IPS-NIHi11 (cell line): ENCODE data around the gene LRRN3.

Experiments used
- DNase-seq: peaks from one replicate; pipeline ENCODE4 v3.0.0; 2012; ENCODE audit warnings: mixed read lengths, low spot score

LRRN3 gene

DNA sequence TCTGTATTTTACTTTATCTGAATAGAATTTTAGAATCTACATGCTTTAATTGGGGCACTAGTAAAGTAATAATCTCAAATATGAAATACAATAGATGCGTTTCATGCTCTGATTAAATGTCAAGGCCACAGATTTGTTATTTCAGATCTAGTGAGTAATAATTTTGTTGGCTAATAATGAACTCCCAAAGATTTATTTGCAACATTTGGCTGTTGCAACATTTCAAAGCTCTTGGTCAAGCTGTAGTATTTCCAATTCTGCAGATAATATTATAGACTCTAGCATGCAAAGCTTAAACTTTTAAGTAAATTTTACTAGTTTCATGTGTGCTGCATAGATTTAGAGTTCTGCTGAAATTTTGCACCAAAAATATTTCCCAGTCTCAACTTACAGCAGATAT lies 16.7 kb downstream of the LRRN3 start:
- no peak for DNase-seq

DNA sequence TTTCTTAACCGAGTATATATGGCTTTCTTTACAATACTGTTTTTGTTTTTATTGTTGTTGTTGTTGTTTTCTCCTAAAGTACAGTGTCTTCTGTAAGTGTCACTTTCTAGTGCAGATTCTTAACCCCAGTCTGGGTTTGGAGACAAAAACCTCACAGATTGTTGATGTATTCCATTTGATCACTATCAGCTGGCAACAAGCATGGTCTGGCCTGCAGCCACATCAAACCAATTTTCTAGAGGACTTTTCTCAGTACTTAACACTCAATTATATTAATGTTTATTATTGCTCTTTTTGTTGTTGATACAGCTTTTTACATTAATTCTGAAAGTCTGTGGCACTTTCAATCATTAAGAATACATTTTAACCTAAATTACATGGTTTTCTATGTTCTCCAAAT lies 17.1 kb downstream of the LRRN3 start:
- no peak for DNase-seq

DNA sequence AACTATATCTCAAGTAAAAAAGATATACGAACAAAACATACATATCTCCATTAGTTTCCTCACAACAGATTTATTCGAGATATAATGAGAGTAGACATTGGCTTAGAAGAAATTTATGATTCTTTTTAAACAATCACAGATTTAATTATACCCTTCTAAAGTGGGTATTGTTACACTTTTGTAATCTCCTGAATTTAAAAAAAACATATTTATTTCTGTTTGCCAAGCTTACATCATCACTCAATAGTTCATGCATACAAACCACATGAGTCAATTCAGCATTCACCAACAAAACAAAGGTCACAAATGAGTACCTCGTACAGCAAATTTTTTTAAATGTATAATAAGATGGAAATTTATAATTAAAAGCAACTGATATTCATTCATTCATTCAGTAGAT lies 17.6 kb downstream of the LRRN3 start:
- DNase-seq, result no peak

DNA sequence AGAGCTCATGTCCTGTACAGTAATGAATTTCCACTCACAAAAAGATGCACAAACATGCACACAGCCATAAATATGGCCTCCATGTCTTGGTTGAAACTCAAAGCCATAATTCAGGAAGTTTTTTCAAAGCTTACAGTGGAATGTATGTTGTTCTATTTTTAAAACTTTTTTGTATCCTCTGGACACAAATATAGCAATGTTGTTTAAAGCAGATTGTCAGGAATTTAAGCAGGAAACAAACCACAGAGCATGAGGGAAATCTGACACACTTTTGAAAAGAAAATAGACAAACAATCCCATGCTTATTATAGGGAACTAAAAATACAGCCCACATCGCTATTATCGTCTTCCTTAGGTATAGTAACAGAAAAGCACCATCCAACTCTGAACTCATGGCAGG lies 21.5 kb downstream of the LRRN3 start:
- DNase-seq, result no peak

DNA sequence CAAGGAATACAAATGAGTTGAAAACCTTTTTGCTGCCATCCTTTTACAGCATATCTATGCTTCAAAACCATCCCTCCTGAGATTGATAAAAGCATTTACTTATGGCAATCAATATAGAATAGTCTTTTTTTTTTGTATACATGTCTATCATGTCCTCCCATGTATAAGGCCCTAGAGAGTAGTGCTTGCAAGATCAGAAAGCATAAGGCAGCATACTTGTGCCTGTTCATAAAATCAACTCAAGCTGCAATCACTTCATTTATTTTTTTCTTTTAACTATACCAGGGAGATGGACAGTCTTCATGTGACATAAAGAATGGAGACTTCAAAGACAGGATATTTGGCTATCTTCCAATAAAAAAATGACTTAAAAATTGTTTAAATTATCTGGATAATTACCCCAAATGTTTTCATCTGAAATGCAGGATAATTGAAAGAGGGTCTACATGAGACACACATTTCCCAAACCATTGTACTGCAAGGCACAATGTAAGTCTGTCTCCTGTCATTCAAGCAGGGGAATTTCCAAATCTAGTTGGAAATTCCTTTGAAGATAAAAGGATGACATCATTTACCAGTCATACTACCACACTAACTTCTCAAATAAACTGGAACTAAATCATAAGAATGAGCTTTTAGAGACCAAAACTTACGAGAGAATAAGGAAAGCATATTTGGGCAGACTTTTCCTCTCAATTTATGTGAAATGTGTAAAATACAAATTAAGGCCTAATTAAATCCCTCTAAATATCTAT lies 22.5 kb downstream of the LRRN3 start:
- no peak for DNase-seq

DNA sequence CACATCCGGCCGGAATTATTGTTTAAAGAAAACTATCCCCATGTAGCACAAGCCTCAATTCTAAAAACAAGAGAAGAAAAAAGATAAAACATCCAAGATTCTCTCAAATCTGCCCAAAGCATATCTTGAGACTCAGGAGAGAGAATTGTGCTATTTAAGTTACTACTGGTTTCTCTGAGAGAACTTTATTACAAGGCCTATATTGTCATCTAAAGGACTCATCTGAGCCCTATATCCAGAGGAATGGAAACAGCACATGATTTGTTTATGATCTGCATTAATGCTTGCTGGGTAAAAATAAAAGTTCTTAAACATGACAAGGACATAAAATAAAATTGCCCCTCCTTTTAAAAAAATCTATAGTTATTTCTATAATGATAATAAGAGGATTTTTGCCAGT lies 25.0 kb downstream of the LRRN3 start:
- no peak for DNase-seq

DNA sequence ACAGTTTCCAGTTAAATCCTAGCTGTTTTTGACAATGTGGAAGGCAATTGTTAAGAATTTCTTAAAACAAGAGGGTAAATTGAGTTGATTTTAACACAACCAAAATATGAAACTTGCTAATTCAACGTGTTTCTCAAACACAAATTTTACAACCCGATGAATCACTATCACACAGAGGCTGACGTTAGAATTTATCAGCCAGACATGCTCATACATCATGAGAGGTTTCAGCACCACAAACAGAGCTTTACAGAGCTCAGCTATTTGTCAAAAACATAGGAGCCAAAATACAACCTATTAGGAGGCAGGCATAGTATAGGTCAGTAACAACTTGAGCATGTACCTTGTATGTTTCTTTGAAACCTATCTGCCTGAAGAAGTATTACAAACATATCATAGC lies 36.1 kb downstream of the LRRN3 start:
- peak; percentile 5 for DNase-seq

DNA sequence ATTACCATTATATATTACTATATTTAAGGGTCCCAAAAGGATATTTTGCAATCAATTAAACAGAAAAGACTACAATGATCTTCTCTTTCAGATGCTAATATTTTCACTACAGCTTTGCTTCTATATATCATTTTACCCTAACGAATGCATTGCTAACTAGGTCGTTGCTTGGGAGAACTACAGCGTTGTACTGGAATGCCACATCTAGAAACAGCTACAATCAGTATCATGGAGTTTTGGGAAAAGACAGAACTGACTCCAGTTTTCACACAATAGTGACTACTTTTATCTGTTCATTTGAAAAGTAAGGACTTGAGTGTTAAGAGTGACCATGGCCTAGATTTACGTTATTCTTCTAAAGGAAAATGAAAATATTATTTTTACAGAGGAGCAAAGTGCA lies 38.5 kb downstream of the LRRN3 start:
- no peak for DNase-seq

GRCh38 chr7:111132833-111133232 lies 41.9 kb downstream of the LRRN3 start:
- no peak for DNase-seq

DNA sequence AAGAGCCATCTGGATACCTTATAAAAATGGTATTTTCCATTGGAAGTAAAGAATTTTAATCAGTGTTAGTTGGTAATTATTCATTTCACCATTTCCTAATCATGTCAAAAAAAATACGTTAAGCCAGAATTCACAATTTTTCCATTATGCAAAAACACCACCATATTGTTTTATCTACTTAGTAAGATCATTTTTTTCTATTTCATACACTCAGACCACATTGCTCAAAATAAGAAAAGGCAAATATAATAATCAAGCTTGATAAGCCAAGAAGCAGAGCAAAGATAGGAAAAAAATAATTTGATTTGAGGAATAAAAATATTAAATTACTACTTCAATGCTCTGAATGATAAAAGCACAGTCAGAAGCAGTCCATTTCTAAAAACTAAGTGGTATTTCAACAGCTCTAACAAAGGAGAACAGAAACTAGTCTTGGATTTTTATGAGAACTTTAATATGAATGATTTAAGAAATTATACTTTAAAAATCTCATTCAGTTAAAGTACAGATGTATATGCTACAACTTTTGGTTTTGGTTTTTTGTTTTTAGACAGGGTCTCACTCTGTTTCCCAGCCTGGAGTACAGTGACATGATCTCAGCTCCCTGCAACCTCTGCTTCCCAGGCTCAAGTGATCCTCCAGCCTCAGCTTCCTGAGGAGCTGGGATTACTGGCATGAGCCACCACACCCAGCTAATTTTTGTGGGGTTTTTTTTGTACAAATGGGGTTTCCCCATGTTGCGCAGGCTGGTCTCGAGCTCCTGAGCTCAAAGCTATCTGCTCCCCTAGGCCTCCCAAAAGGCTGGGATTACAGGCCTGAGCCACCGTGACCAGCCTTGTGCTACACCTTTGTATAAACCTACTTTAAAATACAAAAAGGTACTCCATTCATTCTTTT lies 46.6 kb downstream of the LRRN3 start:
- no peak for DNase-seq

DNA sequence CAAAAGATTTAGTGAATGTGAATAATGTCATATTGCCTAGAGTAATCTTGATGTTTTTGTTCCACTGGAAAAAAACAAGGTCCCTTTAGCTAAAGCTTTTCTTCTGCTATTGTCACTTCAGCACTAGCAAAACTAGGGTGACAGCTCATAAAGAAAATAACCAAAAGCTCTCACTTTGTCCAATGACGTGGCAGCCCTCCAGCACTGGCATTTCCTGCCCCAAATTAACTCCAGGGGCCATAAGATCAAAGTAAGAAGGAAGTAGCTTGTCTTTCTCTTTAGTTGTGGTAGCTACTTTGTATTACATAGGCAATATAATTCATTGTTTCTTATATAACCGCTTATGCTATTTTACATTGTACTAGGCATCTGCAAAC lies 47.3 kb downstream of the LRRN3 start:
- no peak for DNase-seq

GRCh38 chr7:111138586-111138985 lies 47.7 kb downstream of the LRRN3 start:
- DNase-seq, result no peak

DNA sequence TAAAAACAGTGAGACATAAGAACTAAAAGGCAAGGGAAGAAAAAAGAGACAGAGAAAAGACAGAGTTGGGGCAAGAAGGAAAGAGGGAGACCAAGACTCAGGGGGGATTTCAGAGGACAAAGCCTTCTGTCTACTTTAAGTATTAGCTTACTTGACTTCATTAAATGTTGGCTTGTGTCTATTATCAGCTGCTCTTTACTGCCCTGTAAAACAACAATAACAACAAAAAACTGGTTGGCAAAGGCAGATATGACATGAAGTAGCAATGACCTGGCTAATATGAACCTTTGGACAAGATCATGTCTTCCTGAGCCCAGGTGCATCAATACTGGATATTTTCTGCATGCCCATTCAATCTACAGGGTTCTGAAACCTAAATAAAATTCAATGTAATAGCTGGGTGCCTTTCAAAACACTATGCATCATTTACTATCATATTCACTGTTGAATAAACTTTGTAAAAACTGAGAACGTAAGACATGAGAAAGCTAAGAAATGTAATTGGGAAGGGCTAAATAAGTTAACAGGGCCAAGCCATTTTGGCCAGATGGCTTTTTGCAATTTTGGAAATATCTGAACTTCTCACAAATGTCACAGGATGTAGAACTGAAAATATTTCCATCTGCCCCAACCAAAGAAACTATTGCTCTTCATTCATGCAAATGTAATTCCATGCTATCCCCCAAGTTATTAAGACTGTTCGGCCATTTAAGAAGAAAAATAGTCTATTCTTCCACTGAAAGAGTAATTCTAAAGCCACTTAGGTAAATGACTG lies 49.4 kb downstream of the LRRN3 start:
- DNase-seq, result no peak

- no peak for DNase-seq
These were observed 54.5 kb downstream of the LRRN3 start for GRCh38 chr7:111145472-111145871.

GRCh38 chr7:111146136-111146535 lies 55.2 kb downstream of the LRRN3 start:
- no peak for DNase-seq

GRCh38 chr7:111147708-111148533 lies 57.0 kb downstream of the LRRN3 start:
- no peak for DNase-seq

DNA sequence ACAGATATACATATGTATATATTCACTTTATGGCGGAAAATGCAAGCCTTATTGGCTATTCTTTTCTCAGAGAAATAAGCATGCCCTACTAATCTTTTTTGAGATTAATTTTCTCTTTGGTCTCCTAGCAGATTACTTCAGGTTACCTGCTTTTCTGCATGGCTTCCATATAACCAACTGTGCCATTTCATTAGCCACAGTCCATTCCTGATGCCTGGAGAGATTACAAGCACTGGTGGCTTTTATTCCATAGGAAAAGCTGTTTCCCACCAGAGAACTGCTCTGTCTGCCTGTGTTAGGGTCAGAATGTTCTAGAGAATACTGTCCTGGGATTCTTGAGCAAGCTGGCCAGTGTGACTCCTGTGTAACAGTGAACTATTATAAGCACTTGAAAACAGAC lies 59.8 kb downstream of the LRRN3 start:
- DNase-seq, result no peak

DNA sequence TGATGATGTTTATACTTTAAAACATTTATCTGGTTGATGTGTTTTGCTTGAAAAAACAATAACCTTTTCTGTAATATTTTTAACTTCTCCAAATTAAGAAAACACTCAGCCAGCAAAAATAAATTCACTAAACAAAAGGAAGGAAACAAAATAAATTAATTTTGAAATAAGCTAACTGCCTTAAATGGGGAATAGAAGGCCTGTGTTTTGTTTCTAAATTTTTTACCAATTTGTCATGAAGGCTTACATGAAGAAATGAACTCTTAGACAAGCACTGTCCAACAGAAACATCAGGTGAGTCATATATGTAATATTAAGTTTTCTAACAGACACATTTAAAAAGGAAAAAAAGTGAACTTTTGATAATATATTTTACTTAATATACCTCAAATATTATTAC lies 68.5 kb downstream of the LRRN3 start:
- DNase-seq, result no peak

- no peak for DNase-seq
These were observed 69.4 kb downstream of the LRRN3 start for GRCh38 chr7:111160297-111160696.

DNA sequence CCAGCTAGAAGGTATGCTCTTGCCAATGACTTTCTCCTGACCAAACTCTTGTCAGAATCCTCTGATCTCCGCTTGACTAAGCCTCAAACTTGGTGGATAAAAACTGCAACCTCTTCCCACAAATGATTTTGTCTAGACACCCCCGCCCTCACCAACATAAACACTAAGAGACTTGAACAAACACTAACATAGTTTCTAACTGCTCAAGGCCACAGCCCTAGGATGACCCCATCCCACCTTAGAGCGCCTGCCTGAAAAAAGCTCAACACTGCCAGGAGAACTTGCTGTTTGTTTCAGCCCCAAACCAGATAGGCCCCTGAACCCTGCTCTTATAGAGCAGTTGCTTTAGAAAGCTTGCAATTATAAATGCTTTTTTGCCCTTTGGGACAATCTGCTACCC lies 71.8 kb downstream of the LRRN3 start:
- no peak for DNase-seq

GRCh38 chr7:111164442-111164841 lies 73.5 kb downstream of the LRRN3 start:
- no peak for DNase-seq

DNA sequence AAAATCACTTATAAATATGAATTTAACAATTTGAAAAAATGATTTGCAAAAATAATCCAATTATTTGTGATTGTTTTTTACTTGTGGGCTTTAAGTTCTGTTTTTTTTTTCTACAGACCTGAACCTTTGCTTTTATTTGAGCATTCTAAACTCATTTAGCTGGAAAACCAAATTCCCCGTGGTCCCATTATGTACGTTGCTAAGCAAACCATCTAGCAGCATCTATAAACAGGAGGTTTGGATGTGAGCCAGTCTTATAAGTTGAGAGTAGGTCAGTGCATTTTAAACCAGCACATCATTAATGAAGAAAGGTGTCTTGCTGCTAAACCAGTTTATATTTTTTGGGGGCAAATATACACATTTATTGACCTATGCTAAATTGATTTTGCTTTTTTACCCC lies 77.3 kb downstream of the LRRN3 start:
- no peak for DNase-seq
